Suppressor macrophage treated with lipopolysaccharide for 4 hours (primary cell): ENCODE results near the gene CTSW.
A peak's percentile ranks its signal among the peaks of the same experiment; 100 is the strongest.
"Not testable (repeated sequence)": the region's sequence is repeated elsewhere in the genome, so short reads cannot be mapped to it uniquely, and the experiment has no call there.

Experiments used
- DNase-seq: peaks from one replicate; pipeline ENCODE4 v3.0.0-alpha.2; 2020

CTSW gene

DNA sequence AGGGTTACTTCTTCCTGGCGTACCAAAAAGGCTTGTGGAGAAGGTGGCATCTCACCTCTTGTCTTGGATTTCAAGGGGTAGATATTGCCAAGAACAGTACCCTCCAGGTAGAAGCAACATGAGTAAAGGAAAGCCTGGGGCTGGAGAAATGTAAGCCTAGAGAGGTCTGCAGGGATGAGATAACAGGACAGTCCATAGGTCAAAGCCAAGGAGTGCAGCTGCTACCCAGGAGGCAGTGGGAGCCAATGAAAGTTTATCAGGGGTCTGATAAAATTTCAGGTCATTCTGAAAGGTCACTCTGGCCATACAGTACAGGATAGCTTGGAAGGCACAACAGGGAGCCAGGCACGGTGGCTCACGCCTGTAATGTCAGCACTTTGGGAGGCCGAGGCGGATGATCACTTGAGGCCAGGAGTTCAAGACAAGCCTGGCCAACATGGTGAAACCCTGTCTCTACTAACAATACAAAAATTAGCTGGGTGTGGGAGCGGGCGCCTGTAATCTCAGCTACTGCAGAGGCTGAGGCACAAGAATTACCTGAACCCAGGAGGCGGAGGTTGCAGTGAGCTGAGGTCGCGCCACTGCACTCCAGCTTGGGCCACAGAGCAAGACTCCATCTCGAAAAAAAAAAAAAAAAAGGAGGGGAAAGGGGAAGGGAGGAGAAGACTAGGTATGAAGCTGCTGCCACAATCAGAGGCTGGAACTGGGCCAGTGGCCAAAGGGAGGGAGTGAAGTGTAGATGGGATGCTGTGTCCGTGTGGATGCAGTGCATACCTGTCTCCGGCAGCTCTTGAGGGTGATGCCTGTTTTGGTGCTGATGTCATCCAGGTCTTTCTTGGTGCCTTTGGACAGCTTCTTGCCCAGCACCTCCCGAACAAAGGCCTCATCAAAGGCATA, 7.4 kb downstream of the CTSW start:
- DNase-seq: no peak

DNA sequence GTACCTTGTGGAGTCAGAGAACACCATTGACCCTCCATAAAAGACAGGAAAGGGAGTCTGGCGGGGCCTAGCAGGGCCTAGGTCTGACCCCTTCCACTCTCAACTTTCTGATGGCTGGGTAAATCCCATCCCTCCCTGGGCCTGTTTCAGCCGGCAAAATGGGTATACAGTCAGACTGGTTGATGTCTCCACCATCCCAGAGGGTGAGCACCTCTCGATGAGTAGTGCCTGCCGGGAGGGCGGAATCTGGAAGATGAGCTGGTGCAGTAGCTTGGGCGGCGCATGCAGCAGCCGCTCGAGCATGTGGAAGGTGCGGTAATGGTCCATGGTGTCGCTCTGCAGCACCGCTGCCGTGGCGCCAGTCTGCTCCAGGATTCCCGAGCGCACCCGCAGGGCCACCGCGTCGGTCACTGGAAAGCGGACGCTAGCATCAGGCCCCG, 8.1 kb downstream of the CTSW start:
- no peak for DNase-seq

DNA sequence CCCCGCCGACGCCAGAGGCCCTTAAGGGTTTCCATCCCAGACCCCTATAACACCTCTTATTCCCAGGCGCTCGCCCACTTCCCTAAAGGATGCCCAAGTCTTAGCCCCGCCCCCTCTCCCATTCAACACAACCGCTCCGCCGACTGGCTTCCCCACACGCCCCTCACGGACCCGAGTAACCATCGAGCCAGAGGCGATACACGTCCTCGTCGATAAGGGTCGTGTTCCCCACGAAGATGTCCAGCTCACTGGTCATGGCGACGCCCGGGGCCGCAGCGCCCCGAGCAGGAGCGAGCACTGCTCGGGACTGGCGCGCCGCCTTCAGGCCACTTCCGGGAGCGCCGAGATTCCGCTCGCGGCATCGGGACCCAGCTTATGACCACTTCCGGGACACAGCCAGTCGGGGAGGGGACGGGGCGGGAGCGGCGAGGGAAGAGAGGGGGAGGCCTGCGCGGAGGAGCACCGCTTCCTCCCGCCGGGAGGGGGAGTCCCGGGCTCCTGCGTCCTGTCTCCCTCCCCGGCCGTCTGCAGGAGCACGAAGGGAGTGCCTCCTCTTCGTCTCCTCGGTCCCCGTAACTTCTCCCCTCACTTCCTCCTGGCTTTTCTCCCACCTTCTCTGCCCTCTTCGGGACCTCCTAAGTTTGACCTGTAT, 8.7 kb downstream of the CTSW start, which contains the start of gene FIBP:
Gene FIBP, minus strand, starts transcription at position 309 of the 652 bp plus-strand sequence. Its CDS starts 53 bp downstream, at position 256.
- peak; percentile 99 for DNase-seq

DNA sequence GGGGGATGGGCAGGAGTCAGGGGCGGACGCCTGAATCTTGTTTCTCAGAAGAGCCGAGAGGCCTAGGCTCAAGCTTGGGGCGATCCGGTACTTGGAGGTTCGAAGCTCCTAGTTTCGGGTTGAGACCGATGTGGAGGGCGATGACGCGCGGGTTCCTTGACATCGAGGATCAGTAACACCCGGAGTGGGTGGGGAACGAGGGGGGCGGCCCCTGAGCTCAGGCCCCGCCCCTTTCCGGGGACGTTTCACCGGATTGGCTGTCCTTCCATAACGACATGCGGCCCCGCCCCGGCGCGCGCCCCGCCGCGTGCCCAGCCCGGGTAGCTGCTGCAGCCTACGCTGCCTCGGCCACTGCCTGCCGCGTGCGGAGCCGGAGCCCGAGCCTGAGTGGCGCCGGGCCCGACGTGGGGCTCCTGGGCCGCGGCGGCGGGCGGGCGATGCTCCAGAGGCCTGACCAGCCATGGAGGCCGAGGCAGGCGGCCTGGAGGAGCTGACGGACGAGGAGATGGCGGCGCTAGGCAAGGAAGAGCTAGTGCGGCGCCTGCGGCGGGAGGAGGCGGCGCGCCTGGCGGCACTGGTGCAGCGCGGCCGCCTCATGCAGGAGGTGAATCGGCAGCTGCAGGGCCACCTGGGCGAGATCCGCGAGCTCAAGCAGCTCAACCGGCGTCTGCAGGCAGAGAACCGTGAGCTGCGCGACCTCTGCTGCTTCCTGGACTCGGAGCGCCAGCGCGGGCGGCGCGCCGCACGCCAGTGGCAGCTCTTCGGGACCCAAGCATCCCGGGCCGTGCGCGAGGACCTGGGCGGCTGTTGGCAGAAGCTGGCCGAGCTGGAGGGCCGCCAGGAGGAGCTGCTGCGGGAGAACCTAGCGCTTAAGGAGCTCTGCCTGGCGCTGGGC, 10.9 kb downstream of the CTSW start, which contains the start of gene CCDC85B:
Gene CCDC85B, plus strand, starts transcription at position 350 of the 895 bp plus-strand sequence. Its CDS starts 111 bp downstream, at position 461.
- peak; percentile 99 for DNase-seq

DNA sequence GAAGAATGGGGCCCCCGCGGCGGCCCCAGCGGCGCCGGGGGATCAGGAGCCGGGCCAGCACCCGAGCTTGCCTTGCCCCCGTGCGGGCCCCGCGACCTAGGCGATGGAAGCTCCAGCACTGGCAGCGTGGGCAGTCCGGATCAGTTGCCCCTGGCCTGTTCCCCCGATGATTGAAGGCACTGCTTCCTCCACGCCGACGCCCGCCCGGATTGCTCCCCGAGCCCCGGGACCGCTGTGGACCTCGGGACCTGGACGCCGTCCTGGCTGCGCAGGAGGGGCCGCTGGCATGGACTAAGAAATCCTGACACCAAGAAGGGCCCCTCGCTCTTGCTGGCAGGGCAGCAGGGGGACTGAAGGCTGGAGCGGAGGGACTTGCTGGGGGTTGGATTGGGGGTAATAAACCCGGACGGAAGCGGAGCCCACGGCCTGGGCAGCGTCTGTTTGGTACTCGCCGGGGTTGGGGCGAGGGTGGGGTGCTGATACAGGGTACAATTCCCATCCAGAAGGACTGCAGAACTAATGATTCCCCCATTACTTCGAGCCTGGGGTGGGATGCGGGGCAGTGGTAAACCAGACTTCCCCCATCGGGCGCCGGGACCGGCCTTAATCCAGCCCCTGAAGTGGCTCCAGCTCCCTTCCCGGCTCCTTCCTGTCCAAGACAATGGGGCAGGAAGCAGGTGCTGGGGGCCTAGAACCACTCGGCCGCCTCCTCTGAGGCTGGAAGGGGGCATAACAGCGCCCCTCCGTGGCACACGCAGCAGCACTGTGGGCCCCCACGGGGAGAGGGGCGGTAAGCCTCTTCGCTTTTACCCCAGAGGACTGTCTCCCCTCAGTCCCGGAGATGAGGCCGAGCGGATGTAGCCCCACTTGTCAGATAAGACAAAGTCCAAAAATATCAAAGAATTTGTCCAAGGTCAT, 11.8 kb downstream of the CTSW start:
- peak; percentile 26 for DNase-seq

DNA sequence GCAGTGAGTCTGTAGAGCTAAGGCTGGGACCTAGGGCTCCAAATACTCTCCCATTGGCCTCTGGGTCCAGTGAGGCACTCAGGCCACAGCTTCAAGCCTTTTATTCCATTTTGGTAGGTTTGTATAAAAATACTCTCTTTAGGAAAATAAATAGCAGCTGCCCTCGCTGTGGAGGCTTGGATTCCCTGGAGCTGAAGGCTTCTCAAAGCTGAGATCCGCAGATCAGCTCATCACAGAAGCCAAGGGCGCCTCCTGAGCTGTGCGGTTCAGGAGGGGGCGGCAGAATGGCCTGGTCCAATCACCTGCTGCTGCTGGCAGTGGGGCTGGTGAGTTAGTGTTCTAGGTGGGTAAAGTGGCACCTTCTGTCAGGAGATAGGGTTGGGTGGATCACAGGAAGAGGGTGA, 12.5 kb downstream of the CTSW start:
- not testable (repeated sequence) for DNase-seq

DNA sequence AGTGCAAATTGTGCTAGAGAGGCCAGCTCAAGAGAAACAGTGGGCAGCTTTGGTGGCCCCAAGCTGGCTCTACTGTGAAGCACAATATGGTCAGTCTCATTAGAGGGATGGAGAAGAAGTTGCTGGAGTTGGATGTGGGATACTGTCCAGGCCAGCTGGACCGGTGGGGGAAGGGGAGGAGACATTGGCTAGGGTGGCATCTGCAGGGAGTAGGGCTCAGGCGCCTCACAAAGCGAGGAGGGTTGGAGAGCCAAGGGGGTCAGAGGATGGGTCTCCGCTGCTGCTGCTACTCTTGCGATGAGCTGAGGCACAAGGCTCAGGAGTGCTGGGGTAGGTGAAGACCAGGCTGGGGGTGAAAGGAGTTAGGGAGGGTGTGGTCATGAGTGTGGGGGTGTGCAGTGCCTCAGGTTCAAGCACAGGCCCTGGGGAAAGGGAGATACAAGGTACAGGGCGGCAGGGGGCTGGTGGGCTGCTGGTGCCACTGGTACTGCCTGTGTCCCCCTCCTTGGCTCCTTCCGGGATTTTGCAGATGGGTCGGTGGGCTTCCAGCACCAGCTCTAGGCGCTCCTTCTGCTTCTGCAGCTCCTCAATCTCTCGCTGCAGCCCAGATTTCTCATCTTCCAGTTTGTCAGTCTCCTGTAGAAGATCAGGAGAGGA, 13.2 kb downstream of the CTSW start:
- no peak for DNase-seq

DNA sequence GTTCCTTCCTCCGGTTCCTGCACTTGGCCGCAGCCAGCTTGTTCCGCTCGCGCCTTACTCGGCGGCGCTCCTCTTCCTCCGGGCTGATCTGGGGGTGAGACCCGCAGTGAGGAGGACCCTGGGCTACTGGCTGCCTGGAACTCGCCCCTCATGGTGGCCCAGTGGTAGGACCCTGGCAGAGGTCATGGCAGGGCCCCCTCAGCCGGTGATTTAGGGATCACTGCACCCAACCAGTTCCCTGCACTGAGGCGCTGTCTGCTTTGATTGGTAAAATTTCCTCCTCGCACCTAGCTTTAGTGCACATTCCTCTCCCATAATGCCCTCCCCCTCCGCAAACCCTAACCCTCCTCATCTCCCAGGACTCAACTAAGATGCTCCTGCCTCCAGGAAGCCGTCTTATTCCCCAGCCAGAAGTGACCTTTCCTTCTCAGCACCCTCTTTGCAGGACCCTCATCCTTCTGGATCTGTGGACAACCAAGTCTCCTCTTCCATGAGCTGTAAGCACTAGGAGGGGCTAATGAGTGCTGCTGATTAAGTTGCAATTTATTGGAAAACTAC, 14.5 kb downstream of the CTSW start:
- no peak for DNase-seq

DNA sequence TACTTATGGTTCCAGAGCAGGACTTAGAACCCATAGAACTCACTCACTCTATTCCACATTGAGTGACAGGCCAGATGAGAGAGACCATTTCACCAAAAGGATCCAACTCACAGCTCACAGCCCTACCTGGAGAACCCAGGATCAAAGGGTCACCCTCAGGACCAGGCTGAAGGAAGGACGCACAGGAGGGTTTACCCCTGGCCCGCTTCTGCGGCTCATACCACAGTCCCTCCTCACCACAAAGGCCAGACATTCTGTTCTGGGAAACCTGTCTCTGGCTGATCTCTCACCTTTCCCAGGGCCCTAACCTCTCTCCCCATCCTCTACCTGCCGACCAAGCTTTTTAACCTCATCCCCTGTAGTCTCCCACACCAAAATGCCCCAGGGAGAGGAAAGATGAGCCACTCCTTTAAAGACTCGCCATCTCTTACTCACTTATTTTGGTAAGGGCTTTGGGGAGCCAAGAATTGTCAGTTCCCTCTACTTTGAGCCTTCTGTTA, 15.9 kb downstream of the CTSW start:
- no peak for DNase-seq

DNA sequence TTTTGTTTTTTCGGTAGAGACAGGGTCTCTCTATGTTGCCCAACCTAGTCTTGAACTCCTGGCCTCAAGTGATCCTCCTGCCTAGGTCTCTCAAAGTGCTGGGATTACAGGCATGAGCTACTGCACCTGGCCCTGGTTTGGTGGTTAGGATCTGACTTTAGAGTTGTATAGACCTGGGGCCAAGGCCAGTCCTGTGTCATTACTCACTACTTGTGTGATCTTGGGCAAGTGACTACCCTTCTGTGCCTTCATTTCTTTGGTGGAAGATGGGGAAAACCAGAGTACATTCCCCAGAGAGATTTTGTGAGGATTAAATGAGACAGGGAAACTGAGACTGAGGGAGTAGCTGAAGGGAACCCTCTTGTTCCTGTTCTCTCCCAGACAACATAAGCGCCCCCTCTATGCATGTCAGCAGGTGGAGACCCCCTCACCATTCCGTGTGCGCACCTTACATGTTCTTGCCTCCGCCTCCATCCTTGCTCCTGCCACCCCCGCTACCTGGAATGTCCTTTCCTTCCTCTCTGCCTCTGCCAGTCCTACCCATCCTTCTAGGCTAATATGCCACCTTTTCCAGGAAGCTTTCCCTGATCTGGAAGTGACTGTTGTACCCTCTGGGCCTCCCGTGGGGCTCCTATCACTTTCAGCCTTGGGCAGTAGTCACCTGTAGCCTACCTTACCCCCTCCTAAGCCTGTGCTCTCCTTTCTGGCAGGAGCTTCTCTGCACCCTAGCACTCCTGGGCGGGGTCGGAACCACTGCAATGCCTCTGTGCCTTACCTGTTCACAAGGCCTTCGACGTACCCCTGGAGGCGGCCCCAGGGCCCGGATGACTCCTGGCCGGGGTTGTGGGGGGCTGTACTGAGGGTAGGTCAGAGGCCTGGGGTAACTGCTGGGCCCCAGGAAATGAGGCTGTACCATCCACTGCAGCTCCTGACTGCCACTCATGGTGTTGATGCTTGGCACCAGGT, 16.7 kb downstream of the CTSW start:
- DNase-seq: no peak

DNA sequence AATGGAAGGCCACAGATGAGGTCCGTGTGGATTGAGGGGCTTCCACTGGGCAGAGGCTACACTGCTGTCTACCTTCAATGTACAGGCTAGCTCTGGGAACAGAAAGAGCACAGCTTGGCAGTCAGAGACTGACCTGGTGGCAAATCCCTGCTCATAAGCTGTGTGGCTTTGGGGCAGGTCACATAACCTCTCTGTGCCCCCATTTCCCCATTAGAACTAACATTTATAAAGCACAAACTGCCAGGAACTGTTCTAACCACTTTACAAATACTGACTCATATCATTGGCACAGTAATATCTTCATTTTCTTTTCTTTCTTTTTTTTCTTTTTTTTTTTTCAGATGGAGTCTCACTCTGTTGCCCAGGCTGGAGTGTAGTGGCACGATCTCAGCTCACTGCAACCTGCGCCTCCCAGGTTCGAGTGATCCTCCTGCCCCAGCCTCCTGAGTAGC, 17.4 kb downstream of the CTSW start:
- DNase-seq: no peak

DNA sequence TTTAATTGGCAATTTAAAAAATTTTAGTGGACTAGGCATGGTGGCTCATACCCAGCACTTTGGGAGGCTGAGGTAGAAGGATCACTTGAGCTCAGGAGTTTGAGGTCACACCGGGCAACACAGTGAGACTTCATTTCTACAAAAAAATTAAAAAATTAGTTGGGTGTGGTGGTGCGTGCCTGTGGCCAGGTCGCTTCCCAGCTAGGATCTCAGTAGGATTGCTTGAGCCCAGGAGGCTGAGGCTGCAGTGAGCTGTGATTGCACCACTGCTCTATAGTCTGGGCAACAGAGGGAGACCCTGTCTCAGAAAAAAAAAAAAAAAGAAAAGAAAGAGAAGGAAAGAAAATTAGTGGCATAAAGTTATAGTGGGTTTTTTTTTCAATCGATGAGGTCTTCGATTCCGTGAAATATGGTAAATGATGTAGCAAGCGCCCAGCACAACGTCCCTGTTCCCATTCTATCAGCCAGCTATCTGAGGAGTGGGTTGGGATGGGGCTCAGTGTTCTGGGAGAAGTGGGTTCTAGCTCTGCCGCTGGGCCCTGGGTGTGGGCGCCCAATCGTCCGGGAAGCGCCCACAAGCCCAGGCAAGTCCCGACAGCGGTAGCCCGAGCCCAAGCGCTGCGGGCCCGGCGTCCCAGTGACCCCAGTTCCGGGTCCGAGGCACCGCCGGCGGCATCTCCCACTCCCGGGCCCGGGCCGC, 19.2 kb downstream of the CTSW start:
- no peak for DNase-seq

DNA sequence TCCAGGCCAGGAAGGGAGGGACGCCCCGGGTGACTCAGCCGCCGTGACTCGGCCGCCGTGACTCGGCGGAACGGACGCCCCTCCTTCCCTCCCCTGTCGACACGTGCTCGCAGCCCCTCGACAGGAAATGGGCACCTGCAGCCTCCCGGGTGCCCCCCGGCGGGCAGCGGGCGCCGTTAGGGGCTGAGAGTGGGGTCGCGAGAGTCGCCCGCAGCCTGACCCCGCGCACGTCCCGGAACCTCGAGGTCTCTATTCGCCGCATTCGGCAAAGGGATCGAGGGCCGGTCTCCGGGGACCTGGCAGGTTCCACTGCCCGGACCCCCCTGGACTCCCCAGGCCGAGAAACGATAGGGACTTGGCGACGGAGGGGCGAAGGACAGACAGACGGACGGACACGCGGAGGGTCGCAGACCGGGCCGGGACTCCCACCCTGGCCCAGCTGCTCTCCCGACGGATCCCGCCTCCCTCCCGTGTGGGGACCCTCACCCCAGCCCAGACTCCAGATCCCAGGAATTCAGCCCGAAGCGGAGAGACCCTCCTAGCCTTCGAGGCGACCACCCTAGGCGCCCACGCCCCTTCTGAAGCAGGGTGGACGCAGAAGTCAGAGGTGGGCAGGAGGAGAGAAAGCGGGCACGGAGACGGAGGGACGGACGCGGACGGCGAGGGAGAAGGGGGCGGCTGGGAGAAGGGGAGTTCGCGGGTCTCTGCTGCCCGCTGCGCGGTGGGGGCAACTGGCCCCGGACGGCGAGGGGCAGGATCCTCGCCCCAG, 19.9 kb downstream of the CTSW start:
- peak; percentile 86 for DNase-seq

DNA sequence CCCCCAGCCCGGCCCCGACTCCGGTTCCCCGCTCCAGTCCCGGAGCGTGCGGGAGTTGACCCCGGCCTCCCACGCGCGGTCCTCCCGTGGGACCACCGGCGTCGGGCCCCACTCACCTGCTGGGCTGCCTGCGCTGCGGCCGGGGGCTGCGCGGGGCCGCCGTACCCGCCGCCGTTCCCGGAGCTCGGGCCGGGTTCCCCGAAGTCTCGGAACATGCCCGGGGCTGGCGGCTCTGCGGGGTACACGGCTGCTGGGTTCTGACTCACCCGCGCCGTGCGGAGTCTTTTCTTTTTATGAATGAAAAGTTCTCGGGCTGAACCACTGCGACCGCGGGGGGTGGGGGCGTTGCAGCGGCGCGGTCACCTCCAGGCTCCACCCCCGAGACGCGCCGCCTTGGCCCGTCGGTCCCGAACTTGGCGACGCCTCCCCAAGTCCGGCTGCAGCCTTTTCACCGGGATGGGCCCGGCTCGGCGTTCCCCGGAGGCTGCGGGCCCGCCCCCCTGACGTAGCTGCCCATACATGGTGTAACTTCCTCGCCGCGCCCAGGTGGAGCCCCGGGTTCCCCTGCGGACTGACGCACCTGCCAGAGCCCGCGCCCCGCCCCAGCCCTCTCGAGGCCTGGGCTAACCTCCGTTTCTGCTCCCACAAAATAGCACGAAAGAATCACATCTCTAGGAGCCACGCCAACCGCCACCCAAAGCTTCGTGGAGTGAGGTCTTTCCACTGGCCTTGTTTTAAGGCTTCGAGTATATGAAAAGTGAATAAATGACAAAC, 20.7 kb downstream of the CTSW start, which contains the start of gene FOSL1:
Gene FOSL1, minus strand, starts transcription at position 264 of the 774 bp plus-strand sequence. Its CDS starts 49 bp downstream, at position 215.
- DNase-seq: peak; percentile 94

DNA sequence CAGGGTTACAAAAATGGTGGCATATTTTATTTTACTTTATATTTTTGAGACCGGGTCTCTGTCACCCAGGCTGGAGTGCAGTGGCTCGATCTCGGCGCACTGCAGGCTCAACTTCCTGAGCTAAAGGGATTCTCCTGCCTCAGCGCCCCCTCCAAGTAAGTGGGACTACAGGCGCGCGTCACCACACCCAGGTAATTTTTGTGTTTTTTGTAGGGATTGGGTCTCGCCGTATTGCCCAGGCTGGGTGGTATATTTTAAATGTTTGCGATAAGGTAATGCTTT, 21.2 kb downstream of the CTSW start:
- DNase-seq: no peak

DNA sequence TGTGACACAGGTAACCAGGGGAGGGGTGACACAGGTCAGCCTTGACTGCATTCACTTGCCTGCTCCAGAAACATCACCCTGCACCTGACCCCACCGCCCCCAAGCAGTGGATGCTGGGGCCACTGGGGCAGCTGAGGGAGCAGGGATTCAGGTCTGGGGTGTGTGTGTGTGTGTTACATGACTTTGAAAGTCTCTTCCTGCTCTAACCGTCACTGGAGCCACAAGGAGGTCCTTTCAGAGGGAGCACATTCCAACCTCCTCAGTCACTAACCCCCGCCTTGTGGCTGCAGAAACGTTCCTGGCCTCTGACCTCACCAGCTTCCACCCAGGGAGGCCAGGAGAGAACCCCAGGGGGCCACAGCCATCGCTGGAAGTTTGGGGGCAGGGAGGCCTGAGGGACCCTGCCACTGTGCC, 23.4 kb downstream of the CTSW start:
- DNase-seq: no peak

DNA sequence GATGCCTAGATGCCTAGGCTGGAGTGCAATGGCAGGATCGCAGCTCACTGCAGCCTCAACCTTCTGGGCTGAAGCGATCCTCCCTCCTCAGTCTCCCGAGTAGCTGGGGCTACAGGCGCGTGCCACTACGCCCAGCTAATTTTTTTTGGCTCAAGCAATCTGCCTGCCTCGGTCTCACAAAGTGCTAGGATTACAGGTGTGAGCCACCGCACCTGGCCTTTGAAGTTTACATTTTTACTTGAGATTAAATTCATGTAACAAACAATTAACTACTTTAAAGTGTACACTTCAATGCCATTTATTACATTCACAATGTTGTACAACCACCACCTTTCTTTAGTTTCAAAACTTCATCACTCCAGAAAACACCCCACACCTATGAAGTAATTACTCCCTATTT, 24.1 kb downstream of the CTSW start:
- DNase-seq: no peak
